Measurements from ENCODE around the gene CPT1A.

The CPT1A gene

DNA sequence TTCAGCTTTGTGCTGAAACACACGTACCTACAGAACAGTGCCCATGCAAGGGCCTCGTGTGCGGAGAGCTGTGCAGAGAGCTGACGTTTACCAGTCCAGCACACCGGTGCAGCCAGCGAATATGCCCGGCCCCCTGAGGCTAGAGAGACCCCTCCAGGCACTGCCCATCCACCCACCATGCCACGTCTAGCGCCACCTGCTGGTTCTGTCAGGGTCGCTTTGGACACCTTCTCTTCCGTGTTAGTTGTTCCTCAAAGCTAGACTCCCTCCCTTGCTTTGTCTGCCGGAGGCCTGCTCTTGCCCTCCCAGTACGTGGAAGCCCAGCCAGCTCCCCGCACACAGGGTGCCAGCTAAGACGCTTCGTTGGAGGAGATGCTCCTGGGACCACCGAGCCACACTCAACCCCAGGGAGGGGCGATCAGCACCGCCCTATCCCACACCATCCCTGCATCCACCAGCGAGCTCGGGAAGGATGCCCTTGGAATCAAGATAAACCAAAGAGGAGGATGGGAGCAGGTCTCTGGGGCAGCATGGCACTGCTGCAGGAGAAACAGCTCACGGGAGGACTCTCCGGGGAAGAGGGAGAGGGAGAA lies 43.4 kb downstream of the CPT1A start:
- Histone ChIP-seq H3K27ac (ENCODE audit: low read depth, low read length) (no peak overlapping the region), H3K36me3 (ENCODE audit: control insufficient read depth, insufficient read depth, low read length) (peaks cover 38% of the 10 kb centered on the region), H3K4me3 (ENCODE audit: low read length) (no peak overlapping the region), H3K27me3 (ENCODE audit: control insufficient read depth, insufficient read depth, low read length) (no peaks in the 10 kb centered on the region), H3K9ac (ENCODE audit: low read length) (no peak overlapping the region), H3K4me1 (ENCODE audit: control insufficient read depth, insufficient read depth, low read length) (no peaks in the 10 kb centered on the region)

DNA sequence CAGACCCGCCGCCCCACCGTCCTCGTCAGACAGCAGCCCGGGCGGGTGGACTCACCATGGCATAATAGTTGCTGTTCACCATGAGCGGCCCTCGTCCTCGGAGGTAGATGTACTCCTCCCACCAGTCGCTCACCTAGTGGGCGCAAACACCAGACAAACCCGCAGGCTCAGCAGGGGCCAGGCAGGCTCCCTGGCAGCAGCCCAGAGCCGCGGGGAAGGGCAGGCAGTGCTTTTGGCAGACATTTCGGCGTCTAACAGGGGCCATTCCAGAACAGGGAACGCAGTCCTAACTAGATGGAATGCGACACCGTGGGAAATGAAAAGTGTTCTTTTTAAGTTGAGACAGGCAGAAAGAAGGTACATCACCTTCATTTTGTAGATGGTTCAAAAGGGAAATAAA lies 44.9 kb downstream of the CPT1A start:
- H3K27ac ChIP-seq (ENCODE audit: low read depth, low read length): no peak overlapping the region
- H3K4me3 ChIP-seq (ENCODE audit: low read length): no peak overlapping the region
- no peaks in the 10 kb centered on the region for H3K4me1 ChIP-seq (ENCODE audit: control insufficient read depth, insufficient read depth, low read length)
- H3K36me3 ChIP-seq (ENCODE audit: control insufficient read depth, insufficient read depth, low read length): peaks cover 45% of the 10 kb centered on the region
- H3K27me3 ChIP-seq (ENCODE audit: control insufficient read depth, insufficient read depth, low read length): no peaks in the 10 kb centered on the region
- no peak overlapping the region for H3K9ac ChIP-seq (ENCODE audit: low read length)

- H3K4me3 ChIP-seq (ENCODE audit: low read length): no peak overlapping the region
- H3K4me1 ChIP-seq (ENCODE audit: control insufficient read depth, insufficient read depth, low read length): no peaks in the 10 kb centered on the region
- no peak overlapping the region for H3K9ac ChIP-seq (ENCODE audit: low read length)
- H3K27ac ChIP-seq (ENCODE audit: low read depth, low read length): no peak overlapping the region
- H3K36me3 ChIP-seq (ENCODE audit: control insufficient read depth, insufficient read depth, low read length): peaks cover 34% of the 10 kb centered on the region
- H3K27me3 ChIP-seq (ENCODE audit: control insufficient read depth, insufficient read depth, low read length): no peaks in the 10 kb centered on the region
These were observed 49.2 kb downstream of the CPT1A start for GRCh38 chr11:68792400-68792966.

GRCh38 chr11:68784653-68785052 lies 57.1 kb downstream of the CPT1A start:
- no peak overlapping the region for H3K4me3 ChIP-seq (ENCODE audit: low read length)
- no peak overlapping the region for H3K9ac ChIP-seq (ENCODE audit: low read length)
- H3K4me1 ChIP-seq (ENCODE audit: control insufficient read depth, insufficient read depth, low read length): no peaks in the 10 kb centered on the region
- H3K27ac ChIP-seq (ENCODE audit: low read depth, low read length): no peak overlapping the region
- no peaks in the 10 kb centered on the region for H3K27me3 ChIP-seq (ENCODE audit: control insufficient read depth, insufficient read depth, low read length)
- peaks cover 40% of the 10 kb centered on the region for H3K36me3 ChIP-seq (ENCODE audit: control insufficient read depth, insufficient read depth, low read length)

DNA sequence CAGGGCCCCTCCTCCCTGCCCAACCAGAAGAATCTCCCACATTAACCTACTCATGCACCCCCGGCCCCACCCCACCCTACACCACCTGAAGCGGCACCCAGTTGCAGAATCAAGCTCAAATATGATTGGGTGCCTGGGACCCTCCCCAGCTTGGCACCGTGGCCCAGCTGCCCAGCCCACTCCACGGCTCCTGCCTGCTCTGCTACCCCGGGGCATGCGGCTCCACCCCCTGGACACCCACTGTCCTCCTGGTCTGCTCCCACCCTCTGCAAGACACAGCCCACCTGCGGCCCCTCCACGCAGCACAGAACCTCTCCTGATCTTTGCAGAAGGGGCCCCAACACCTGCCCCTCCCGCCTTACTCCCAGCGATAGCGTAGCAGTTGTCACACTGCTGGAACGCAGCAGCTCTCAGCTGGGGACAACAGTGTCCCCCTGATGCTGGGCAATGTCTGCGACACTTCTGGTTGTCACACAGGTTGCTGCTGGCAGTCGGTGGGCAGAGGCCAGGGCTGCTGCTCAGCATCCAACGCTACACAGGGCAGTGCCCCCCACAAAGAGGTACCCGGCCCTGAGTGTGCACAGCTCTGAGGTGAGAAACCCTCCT lies 58.4 kb downstream of the CPT1A start:
- Histone ChIP-seq H3K27me3 (ENCODE audit: control insufficient read depth, insufficient read depth, low read length) (no peaks in the 10 kb centered on the region), H3K4me3 (ENCODE audit: low read length) (no peak overlapping the region), H3K4me1 (ENCODE audit: control insufficient read depth, insufficient read depth, low read length) (no peaks in the 10 kb centered on the region), H3K27ac (ENCODE audit: low read depth, low read length) (no peak overlapping the region), H3K9ac (ENCODE audit: low read length) (no peak overlapping the region), H3K36me3 (ENCODE audit: control insufficient read depth, insufficient read depth, low read length) (peaks cover 40% of the 10 kb centered on the region)

DNA sequence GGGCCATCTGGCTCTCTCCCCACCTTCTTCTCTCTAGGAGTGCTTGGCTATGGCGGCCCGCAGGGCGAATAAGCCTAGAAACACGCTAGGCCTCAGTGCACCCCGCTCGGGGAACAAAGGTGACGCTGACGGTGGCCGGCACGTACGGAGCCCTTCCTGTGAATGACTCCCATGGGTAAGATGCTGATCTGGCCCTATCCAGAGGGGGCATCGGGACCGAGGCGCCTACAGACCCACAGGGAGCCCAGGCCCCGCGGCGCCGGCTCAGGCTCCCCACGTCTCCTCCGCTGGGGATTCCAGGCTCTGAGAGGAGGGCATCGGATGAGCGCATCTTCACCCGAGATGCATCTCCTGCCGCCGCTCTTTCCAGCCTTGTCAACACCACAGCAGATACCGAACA lies 59.0 kb downstream of the CPT1A start:
- Histone ChIP-seq H3K9ac (ENCODE audit: low read length) (no peak overlapping the region), H3K27me3 (ENCODE audit: control insufficient read depth, insufficient read depth, low read length) (no peaks in the 10 kb centered on the region), H3K27ac (ENCODE audit: low read depth, low read length) (no peak overlapping the region), H3K4me1 (ENCODE audit: control insufficient read depth, insufficient read depth, low read length) (no peaks in the 10 kb centered on the region), H3K36me3 (ENCODE audit: control insufficient read depth, insufficient read depth, low read length) (peaks cover 41% of the 10 kb centered on the region), H3K4me3 (ENCODE audit: low read length) (no peak overlapping the region)

GRCh38 chr11:68780829-68781228 lies 60.9 kb downstream of the CPT1A start:
- peaks cover 38% of the 10 kb centered on the region for H3K36me3 ChIP-seq (ENCODE audit: control insufficient read depth, insufficient read depth, low read length)
- H3K27ac ChIP-seq (ENCODE audit: low read depth, low read length): no peak overlapping the region
- no peak overlapping the region for H3K4me3 ChIP-seq (ENCODE audit: low read length)
- no peaks in the 10 kb centered on the region for H3K27me3 ChIP-seq (ENCODE audit: control insufficient read depth, insufficient read depth, low read length)
- H3K9ac ChIP-seq (ENCODE audit: low read length): no peak overlapping the region
- H3K4me1 ChIP-seq (ENCODE audit: control insufficient read depth, insufficient read depth, low read length): no peaks in the 10 kb centered on the region

- H3K4me3 ChIP-seq (ENCODE audit: low read length): no peak overlapping the region
- peaks cover 45% of the 10 kb centered on the region for H3K36me3 ChIP-seq (ENCODE audit: control insufficient read depth, insufficient read depth, low read length)
- H3K9ac ChIP-seq (ENCODE audit: low read length): no peak overlapping the region
- H3K27ac ChIP-seq (ENCODE audit: low read depth, low read length): no peak overlapping the region
- no peaks in the 10 kb centered on the region for H3K4me1 ChIP-seq (ENCODE audit: control insufficient read depth, insufficient read depth, low read length)
- H3K27me3 ChIP-seq (ENCODE audit: control insufficient read depth, insufficient read depth, low read length): no peaks in the 10 kb centered on the region
These were observed 63.5 kb downstream of the CPT1A start for GRCh38 chr11:68778205-68778604.

- Histone ChIP-seq H3K4me3 (ENCODE audit: low read length) (no peak overlapping the region), H3K36me3 (ENCODE audit: control insufficient read depth, insufficient read depth, low read length) (peaks cover 47% of the 10 kb centered on the region), H3K27ac (ENCODE audit: low read depth, low read length) (no peak overlapping the region), H3K4me1 (ENCODE audit: control insufficient read depth, insufficient read depth, low read length) (no peaks in the 10 kb centered on the region), H3K9ac (ENCODE audit: low read length) (no peak overlapping the region), H3K27me3 (ENCODE audit: control insufficient read depth, insufficient read depth, low read length) (no peaks in the 10 kb centered on the region)
These were observed 65.1 kb downstream of the CPT1A start for GRCh38 chr11:68776442-68777235.

DNA sequence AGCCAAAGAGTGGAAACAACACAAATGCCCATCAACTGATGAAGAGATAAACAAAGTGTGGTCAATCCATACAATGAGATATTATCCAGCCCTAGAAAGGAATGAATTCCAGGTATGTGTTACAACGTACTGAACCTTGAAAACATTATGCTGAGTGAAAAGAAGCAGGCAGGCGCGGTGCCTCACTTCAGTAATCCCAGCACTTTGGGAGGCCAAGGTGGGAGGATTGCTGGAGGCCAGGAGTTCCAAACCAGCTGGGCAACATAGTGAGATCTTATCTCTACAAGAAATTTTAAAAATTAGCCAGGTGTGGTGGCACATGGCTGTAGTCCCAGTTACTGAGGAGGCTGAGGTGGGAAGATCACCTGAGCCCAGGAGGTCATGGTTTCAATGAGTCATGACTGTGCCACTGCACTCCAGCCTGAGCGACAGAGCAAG lies 65.7 kb downstream of the CPT1A start:
- no peak overlapping the region for H3K9ac ChIP-seq (ENCODE audit: low read length)
- H3K27me3 ChIP-seq (ENCODE audit: control insufficient read depth, insufficient read depth, low read length): no peaks in the 10 kb centered on the region
- H3K4me3 ChIP-seq (ENCODE audit: low read length): no peak overlapping the region
- no peaks in the 10 kb centered on the region for H3K4me1 ChIP-seq (ENCODE audit: control insufficient read depth, insufficient read depth, low read length)
- H3K36me3 ChIP-seq (ENCODE audit: control insufficient read depth, insufficient read depth, low read length): peaks cover 51% of the 10 kb centered on the region
- H3K27ac ChIP-seq (ENCODE audit: low read depth, low read length): no peak overlapping the region

DNA sequence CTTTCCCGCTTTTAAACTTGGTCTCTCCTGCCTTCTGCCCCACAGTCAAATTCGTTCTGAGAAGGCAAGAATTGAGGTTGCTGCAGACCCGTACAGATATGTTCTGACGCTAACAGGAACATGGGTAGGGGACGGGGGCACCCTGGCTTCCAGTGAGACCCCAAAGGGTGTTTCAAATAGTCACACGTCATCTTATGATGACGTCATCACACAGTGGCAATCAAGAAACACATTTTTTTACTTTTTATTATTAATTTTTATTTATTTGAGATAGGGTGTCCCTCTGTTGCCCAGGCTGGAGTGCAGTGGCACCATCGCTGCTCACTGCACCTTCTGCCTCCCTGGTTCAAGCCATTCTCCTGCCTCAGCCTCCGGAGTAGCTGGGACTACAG lies 67.5 kb downstream of the CPT1A start:
- Histone ChIP-seq H3K4me3 (ENCODE audit: low read length) (no peak overlapping the region), H3K27ac (ENCODE audit: low read depth, low read length) (no peak overlapping the region), H3K36me3 (ENCODE audit: control insufficient read depth, insufficient read depth, low read length) (peaks cover 52% of the 10 kb centered on the region), H3K4me1 (ENCODE audit: control insufficient read depth, insufficient read depth, low read length) (no peaks in the 10 kb centered on the region), H3K9ac (ENCODE audit: low read length) (no peak overlapping the region), H3K27me3 (ENCODE audit: control insufficient read depth, insufficient read depth, low read length) (no peaks in the 10 kb centered on the region)

DNA sequence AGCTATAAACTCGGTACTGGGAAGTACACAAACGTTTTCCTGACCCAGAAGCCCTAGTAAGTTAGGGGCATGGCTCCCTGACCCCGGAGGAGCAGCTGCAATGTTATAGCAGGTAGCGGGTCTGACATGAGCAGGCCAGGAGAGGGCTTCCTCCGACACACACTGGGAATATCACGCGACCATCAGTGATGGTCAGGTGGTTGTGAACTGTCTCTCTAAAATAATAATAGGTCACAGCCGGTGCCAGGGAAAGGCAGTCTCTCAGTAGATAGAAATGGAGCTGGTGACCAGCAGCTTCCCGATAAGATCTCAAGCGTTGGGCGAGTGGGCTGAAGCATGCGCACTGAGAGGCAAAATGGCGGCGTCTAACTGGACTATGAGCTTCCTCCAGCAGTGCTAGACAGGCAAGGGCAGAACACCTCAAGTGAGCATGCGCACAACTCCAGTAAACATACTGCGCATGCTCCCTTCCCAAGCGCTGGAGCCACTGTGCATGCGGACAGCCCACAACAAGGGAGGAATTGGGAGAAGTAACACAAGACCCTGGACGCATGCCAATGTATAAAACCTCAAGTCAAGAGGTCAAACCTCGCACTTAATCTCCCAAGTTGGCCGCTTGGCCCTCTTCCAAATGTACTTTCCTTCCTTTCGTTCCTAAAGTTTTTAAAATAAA lies 68.1 kb downstream of the CPT1A start:
- Histone ChIP-seq H3K27me3 (ENCODE audit: control insufficient read depth, insufficient read depth, low read length) (no peaks in the 10 kb centered on the region), H3K9ac (ENCODE audit: low read length) (no peak overlapping the region), H3K36me3 (ENCODE audit: control insufficient read depth, insufficient read depth, low read length) (peaks cover 52% of the 10 kb centered on the region), H3K27ac (ENCODE audit: low read depth, low read length) (no peak overlapping the region), H3K4me1 (ENCODE audit: control insufficient read depth, insufficient read depth, low read length) (no peaks in the 10 kb centered on the region), H3K4me3 (ENCODE audit: low read length) (no peak overlapping the region)
